ENCODE results near the gene ZNF304. TPM values are rescaled to one million over a fixed set of nuclear protein-coding genes. Genes with fewer than 3 reads are reported as not detected.

The ZNF304 gene
- total and polyA plus RNA-seq, 2 experiments from 2014 or later, result 3.5 to 12.4 TPM

DNA sequence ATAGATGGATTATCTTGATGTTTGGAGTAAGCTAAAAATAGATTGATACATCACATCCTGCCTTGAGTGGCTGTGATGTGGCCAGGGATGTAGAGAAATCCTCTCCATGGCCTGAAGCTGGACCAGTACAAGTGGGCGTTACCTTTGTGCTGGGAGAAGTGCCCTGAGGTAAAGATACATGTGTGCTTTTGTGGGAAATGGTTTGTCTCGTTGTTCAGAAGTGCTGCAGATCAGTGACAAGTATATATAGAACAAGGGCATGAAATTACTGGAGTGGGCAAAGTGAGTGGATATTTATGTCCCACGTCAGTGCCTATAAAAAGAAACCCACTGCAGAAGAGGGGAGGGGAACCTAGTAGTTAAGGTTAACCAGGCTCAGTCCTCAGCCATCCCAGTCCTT, 12.2 kb upstream of the ZNF304 start:
- no peaks in the 10 kb centered on the region for H4K20me1 ChIP-seq (replicated peaks; ENCODE audit: insufficient read depth)
- H3K4me2 ChIP-seq, result no peak overlapping the region
- no peaks in the 10 kb centered on the region for H3K36me3 ChIP-seq (ENCODE audit: insufficient read depth)
- no peaks in the 10 kb centered on the region for H3K79me2 ChIP-seq (replicated peaks; ENCODE audit: insufficient read depth)
- Mint-ChIP-seq H3K4me1 (no peaks in the 10 kb centered on the region; the same call in 1 of the 3 replicates), H3K27ac (no peak overlapping the region), H3K36me3 (ENCODE audit: low read depth) (no peaks in the 10 kb centered on the region), H3K27me3 (ENCODE audit: insufficient read depth, low read depth, poor library complexity) (no peaks in the 10 kb centered on the region), H3K4me3 (no peak overlapping the region), H3K9me3 (no peaks in the 10 kb centered on the region)
- no peaks in the 10 kb centered on the region for H3K4me1 ChIP-seq (ENCODE audit: insufficient read depth)
- H3F3A ChIP-seq (replicated peaks; ENCODE audit: low read depth), result no peaks in the 10 kb centered on the region
- H2AFZ ChIP-seq, result no peak overlapping the region
- no peak overlapping the region for H3K4me3 ChIP-seq
- no peak for TF ChIP-seq CREB1 (CRISPR knock-in tag; IDR thresholded peaks at IDR 0.05; ENCODE audit: low read depth)
- TF ChIP-seq, protein P1, sequence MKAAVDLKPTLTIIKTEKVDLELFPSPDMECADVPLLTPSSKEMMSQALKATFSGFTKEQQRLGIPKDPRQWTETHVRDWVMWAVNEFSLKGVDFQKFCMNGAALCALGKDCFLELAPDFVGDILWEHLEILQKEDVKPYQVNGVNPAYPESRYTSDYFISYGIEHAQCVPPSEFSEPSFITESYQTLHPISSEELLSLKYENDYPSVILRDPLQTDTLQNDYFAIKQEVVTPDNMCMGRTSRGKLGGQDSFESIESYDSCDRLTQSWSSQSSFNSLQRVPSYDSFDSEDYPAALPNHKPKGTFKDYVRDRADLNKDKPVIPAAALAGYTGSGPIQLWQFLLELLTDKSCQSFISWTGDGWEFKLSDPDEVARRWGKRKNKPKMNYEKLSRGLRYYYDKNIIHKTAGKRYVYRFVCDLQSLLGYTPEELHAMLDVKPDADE (IDR thresholded peaks at IDR 0.05), result no peak
- no peak for TF ChIP-seq ZNF331 (CRISPR knock-in tag; IDR thresholded peaks at IDR 0.05; ENCODE audit: low read depth)
- no peak for TF ChIP-seq ZNF114 (CRISPR knock-in tag; IDR thresholded peaks at IDR 0.05)
- no peaks in the 10 kb centered on the region for H3K9me2 ChIP-seq (ENCODE audit: insufficient read depth)
- no peak overlapping the region for H3K27ac ChIP-seq (ENCODE audit: low read depth)
- ATAC-seq (no peak), DNase-seq (ENCODE audit: low spot score) (no peak)
- H3K27me3 ChIP-seq (ENCODE audit: insufficient read depth), result no peaks in the 10 kb centered on the region

DNA sequence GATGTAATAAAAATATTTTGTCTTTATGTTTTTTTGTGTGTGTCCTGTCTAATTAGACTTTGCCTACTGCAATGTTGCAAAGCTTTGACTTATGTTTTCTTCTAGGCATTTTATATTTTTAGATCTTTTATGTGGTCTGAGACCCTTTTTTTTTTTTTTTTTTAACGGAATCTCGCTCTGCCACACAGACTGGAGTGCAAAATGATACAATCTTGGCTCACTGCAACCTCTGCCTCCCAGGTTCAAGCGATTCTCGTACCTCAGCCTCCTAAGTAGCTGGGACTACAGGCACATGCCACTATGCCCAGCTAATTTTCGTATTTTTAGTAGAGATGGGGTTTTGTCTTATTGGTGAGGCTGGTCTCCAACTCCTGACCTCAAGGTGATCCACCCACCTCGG, 8.5 kb upstream of the ZNF304 start:
- Histone ChIP-seq H4K20me1 (replicated peaks; ENCODE audit: insufficient read depth) (no peaks in the 10 kb centered on the region), H3K79me2 (replicated peaks; ENCODE audit: insufficient read depth) (no peaks in the 10 kb centered on the region), H3K4me2 (no peak overlapping the region), H3K36me3 (ENCODE audit: insufficient read depth) (no peaks in the 10 kb centered on the region), H2AFZ (no peak overlapping the region), H3K27ac (ENCODE audit: low read depth) (no peak overlapping the region), H3F3A (replicated peaks; ENCODE audit: low read depth) (no peaks in the 10 kb centered on the region), H3K4me1 (ENCODE audit: insufficient read depth) (no peaks in the 10 kb centered on the region), H3K9me2 (ENCODE audit: insufficient read depth) (no peaks in the 10 kb centered on the region), H3K4me3 (no peak overlapping the region), H3K27me3 (ENCODE audit: insufficient read depth) (no peaks in the 10 kb centered on the region)
- H3K9me3 Mint-ChIP-seq, result no peaks in the 10 kb centered on the region
- no peaks in the 10 kb centered on the region; the same call in 1 of the 3 replicates for H3K4me1 Mint-ChIP-seq
- no peak overlapping the region for H3K4me3 Mint-ChIP-seq
- H3K27ac Mint-ChIP-seq, result peak overlapping the region; percentile 36; the same call in 1 of the 2 replicates
- DNase-seq (ENCODE audit: low spot score) (no peak), ATAC-seq (no peak)
- H3K27me3 Mint-ChIP-seq (ENCODE audit: insufficient read depth, low read depth, poor library complexity), result peaks cover 2% of the 10 kb centered on the region
- H3K36me3 Mint-ChIP-seq (ENCODE audit: low read depth), result no peaks in the 10 kb centered on the region
- TF ChIP-seq, protein P1 (IDR thresholded peaks at IDR 0.05), result no peak
- no peak for TF ChIP-seq NANOG (IDR thresholded peaks at IDR 0.05; ENCODE audit: borderline replicate concordance)
- TF ChIP-seq EZH2 (IDR thresholded peaks at IDR 0.05; ENCODE audit: low read depth, unreplicated experiment), result no peak
- TF ChIP-seq POLR2AphosphoS5 (IDR thresholded peaks at IDR 0.05; ENCODE audit: low read depth), result no peak
- TF ChIP-seq CREB1 (CRISPR knock-in tag; IDR thresholded peaks at IDR 0.05; ENCODE audit: low read depth), result no peak
- TF ChIP-seq STAT1 (IDR thresholded peaks at IDR 0.05; ENCODE audit: unreplicated experiment), result no peak

DNA sequence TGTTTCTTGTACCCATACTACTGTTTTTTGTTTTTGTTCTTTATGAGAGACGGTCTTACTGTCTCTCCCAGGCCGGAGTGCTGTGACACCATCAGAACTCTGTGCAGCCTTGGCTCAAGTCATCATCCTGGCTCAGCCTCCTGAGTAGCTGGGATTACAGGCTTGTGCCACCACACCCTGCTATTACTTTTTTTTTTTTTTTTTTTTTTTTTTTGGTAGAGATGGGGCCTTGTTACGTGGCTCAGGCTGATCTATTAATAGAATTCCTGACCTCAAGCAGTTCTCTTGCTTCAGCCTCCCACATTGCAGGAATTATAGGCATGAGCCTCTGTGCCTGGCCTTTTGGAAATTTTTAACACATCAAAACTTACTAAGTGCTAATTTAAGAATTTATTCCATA, 2.9 kb upstream of the ZNF304 start:
- Histone ChIP-seq H3K4me1 (ENCODE audit: insufficient read depth) (peaks cover 13% of the 10 kb centered on the region), H2AFZ (no peak overlapping the region), H3F3A (replicated peaks; ENCODE audit: low read depth) (no peaks in the 10 kb centered on the region), H3K4me2 (no peak overlapping the region), H3K9me2 (ENCODE audit: insufficient read depth) (no peaks in the 10 kb centered on the region), H3K27ac (ENCODE audit: low read depth) (no peak overlapping the region), H3K79me2 (replicated peaks; ENCODE audit: insufficient read depth) (peaks cover 19% of the 10 kb centered on the region), H3K27me3 (ENCODE audit: insufficient read depth) (no peaks in the 10 kb centered on the region), H3K4me3 (no peak overlapping the region), H3K36me3 (ENCODE audit: insufficient read depth) (no peaks in the 10 kb centered on the region), H4K20me1 (replicated peaks; ENCODE audit: insufficient read depth) (no peaks in the 10 kb centered on the region)
- Mint-ChIP-seq H3K4me3 (no peak overlapping the region), H3K36me3 (ENCODE audit: low read depth) (peaks cover 5% of the 10 kb centered on the region; the same call in 2 of the 3 replicates), H3K27me3 (ENCODE audit: insufficient read depth, low read depth, poor library complexity) (peaks cover 13% of the 10 kb centered on the region), H3K9me3 (no peaks in the 10 kb centered on the region; the same call in 2 of the 3 replicates), H3K4me1 (peaks cover 13% of the 10 kb centered on the region), H3K27ac (no peak overlapping the region)
- DNase-seq (ENCODE audit: low spot score), result no peak
- ATAC-seq, result no peak
- TF ChIP-seq EZH2phosphoT487 (IDR thresholded peaks at IDR 0.05; ENCODE audit: unreplicated experiment) (no peak), POLR2AphosphoS5 (IDR thresholded peaks at IDR 0.05; ENCODE audit: low read depth) (no peak), STAT1 (IDR thresholded peaks at IDR 0.05; ENCODE audit: unreplicated experiment) (no peak)

Measured in GM23338 (cell line).